GM10266 (cell line): ENCODE measurements around the gene ADAMTSL1.

Source experiments
- DNase-seq: peaks from one replicate; pipeline ENCODE4 v3.0.0; 2012; ENCODE audit errors: extremely low spot score
- TF ChIP-seq, protein P1 (sequence below): IDR thresholded peaks from 2 replicates; pipeline ENCODE4 v1.5.1; 2012; ENCODE audit warnings: mild to moderate bottlenecking, low read depth; ENCODE audit not compliant: control insufficient read depth, insufficient read depth; ENCODE audit errors: missing control alignments

Gene ADAMTSL1

GRCh38 chr9:18718393-18718792, 244.4 kb downstream of the ADAMTSL1 start:
- no peak for DNase-seq
- TF ChIP-seq, protein P1, sequence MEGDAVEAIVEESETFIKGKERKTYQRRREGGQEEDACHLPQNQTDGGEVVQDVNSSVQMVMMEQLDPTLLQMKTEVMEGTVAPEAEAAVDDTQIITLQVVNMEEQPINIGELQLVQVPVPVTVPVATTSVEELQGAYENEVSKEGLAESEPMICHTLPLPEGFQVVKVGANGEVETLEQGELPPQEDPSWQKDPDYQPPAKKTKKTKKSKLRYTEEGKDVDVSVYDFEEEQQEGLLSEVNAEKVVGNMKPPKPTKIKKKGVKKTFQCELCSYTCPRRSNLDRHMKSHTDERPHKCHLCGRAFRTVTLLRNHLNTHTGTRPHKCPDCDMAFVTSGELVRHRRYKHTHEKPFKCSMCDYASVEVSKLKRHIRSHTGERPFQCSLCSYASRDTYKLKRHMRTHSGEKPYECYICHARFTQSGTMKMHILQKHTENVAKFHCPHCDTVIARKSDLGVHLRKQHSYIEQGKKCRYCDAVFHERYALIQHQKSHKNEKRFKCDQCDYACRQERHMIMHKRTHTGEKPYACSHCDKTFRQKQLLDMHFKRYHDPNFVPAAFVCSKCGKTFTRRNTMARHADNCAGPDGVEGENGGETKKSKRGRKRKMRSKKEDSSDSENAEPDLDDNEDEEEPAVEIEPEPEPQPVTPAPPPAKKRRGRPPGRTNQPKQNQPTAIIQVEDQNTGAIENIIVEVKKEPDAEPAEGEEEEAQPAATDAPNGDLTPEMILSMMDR: no peak

DNA sequence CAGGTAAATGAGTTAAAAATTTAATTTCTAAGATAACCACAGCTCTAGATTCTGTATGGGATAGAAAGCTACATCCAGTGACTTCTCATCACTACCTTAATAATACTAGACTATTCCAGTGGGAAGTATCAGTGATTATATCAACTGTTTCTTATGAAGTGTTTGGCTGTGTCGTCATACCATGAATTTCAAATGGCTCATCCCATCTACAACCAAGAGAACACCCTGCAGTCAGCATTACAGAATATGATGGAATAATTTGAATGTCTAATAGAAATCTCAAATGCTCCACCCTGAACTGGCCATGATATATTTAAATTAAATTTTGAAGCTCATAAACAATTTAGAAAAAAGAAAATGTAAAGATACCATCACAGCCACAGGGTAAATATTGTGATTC, 245.0 kb downstream of the ADAMTSL1 start:
- TF ChIP-seq, protein P1: no peak
- no peak for DNase-seq

DNA sequence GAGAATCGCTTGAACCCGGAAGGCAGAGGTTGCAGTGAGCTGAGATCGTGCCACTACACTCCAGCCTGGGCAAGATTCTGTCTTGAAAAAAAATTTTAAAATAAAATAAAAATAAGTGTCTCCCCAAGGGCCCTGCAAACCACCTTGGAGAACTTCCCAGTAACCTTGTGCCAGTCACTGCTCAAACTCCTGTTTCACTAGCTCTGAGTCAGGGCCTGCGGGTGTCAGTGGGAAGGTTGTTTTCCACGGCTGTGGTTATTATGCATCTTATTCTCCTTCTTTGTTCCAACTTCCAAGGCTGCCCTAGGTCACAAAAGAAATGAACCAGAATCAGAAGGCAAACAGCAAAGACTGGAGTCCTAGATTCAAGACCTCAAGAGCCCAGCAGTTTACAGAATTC, 246.7 kb downstream of the ADAMTSL1 start:
- TF ChIP-seq, protein P1: no peak
- DNase-seq: no peak

- TF ChIP-seq, protein P1: no peak
Observed at GRCh38 chr9:18721267-18721994, 247.5 kb downstream of the ADAMTSL1 start.

GRCh38 chr9:18721995-18722310, 248.0 kb downstream of the ADAMTSL1 start:
- TF ChIP-seq, protein P1: no peak
- no peak for DNase-seq

More at GRCh38 chr9:18721267-18721994, 247.5 kb downstream of the ADAMTSL1 start:
- DNase-seq: no peak

- no peak for DNase-seq
- TF ChIP-seq, protein P1: no peak
Observed at GRCh38 chr9:18722882-18723281, 248.9 kb downstream of the ADAMTSL1 start.

- TF ChIP-seq, protein P1: no peak
- no peak for DNase-seq
Observed at GRCh38 chr9:18723366-18723765, 249.4 kb downstream of the ADAMTSL1 start.
